HG02938 (cell line): ENCODE results near the gene BCL7C.

Experiments
- ATAC-seq: cut with Tn5 transposase; IDR thresholded peaks from one replicate; pipeline ENCODE4 v1.9.1; 2021; ENCODE audit warnings: mild to moderate bottlenecking, moderate library complexity; ENCODE audit not compliant: unreplicated experiment

Gene BCL7C

GRCh38 chr16:30922960-30923535, 29.2 kb upstream of the BCL7C start:
- ATAC-seq = peak; percentile 63

- ATAC-seq = peak; percentile 75
These were observed 28.6 kb upstream of the BCL7C start for GRCh38 chr16:30922420-30922959.

- no peak for ATAC-seq
These were observed 28.0 kb upstream of the BCL7C start for GRCh38 chr16:30921748-30922419.

- ATAC-seq = no peak
These were observed 27.5 kb upstream of the BCL7C start for GRCh38 chr16:30921459-30921747.

- no peak for ATAC-seq
These were observed 27.0 kb upstream of the BCL7C start for GRCh38 chr16:30920891-30921290.

GRCh38 chr16:30918614-30919013, 24.7 kb upstream of the BCL7C start:
- no peak for ATAC-seq

- ATAC-seq = no peak
These were observed 21.0 kb upstream of the BCL7C start for GRCh38 chr16:30914830-30915229.

- no peak for ATAC-seq
These were observed 19.0 kb upstream of the BCL7C start for GRCh38 chr16:30912794-30913412.

GRCh38 chr16:30910427-30911029, 16.7 kb upstream of the BCL7C start:
- no peak for ATAC-seq

GRCh38 chr16:30907064-30907463, 13.2 kb upstream of the BCL7C start:
- ATAC-seq = no peak

- no peak for ATAC-seq
These were observed 10.4 kb upstream of the BCL7C start for GRCh38 chr16:30904114-30904780.

- no peak for ATAC-seq
These were observed 9.7 kb upstream of the BCL7C start for GRCh38 chr16:30903596-30903995.

GRCh38 chr16:30903002-30903401, 9.1 kb upstream of the BCL7C start:
- ATAC-seq = no peak

GRCh38 chr16:30902029-30902972, 8.4 kb upstream of the BCL7C start:
- ATAC-seq = peak; percentile 52

- no peak for ATAC-seq
These were observed 7.5 kb upstream of the BCL7C start for GRCh38 chr16:30901201-30902028.

GRCh38 chr16:30900588-30900987, 6.7 kb upstream of the BCL7C start:
- ATAC-seq = no peak

- no peak for ATAC-seq
These were observed 5.9 kb upstream of the BCL7C start for GRCh38 chr16:30899794-30900193.

GRCh38 chr16:30896889-30897733, 3.2 kb upstream of the BCL7C start:
- no peak for ATAC-seq
